Muscle layer of colon (tissue), 2 donors: ENCODE data around the gene PGGHG.
"Not testable (repeated sequence)": the region's sequence is repeated elsewhere in the genome, so short reads cannot be mapped to it uniquely, and the experiment has no call there.

Experiments used
- H3K27ac ChIP-seq: one replicate; pipeline ENCODE4 v1.7.0; 2013; ENCODE audit warnings: low read depth, mild to moderate bottlenecking, low read length, moderate library complexity
- H3K27me3 ChIP-seq, 2 donors: one replicate each; pipeline ENCODE4 v1.7.0; 2013; ENCODE audit warnings: low read length in 2 of 2, mild to moderate bottlenecking in 2 of 2; ENCODE audit not compliant: insufficient read depth in 2 of 2, control insufficient read depth in 1 of 2
- H3K36me3 ChIP-seq: one replicate; pipeline ENCODE4 v1.7.0; 2013; ENCODE audit warnings: mild to moderate bottlenecking, low read length; ENCODE audit not compliant: insufficient read depth
- H3K4me1 ChIP-seq: one replicate; pipeline ENCODE4 v1.7.0; 2013; ENCODE audit warnings: mild to moderate bottlenecking, low read length; ENCODE audit not compliant: insufficient read depth
- H3K4me3 ChIP-seq, 2 donors: one replicate each; pipeline ENCODE4 v1.7.0; 2013; ENCODE audit warnings: low read length in 2 of 2, low read depth in 1 of 2, mild to moderate bottlenecking in 1 of 2, moderate library complexity in 1 of 2
- H3K9ac ChIP-seq: one replicate; pipeline ENCODE4 v1.7.0; 2013; ENCODE audit warnings: low read length
- H3K9me3 ChIP-seq: one replicate; pipeline ENCODE4 v1.7.0; 2013; ENCODE audit warnings: mild to moderate bottlenecking, low read length
- donor health status: abdominal sarcoma.
- donor health status: Adenocarcinoma of cecum.

PGGHG gene

DNA sequence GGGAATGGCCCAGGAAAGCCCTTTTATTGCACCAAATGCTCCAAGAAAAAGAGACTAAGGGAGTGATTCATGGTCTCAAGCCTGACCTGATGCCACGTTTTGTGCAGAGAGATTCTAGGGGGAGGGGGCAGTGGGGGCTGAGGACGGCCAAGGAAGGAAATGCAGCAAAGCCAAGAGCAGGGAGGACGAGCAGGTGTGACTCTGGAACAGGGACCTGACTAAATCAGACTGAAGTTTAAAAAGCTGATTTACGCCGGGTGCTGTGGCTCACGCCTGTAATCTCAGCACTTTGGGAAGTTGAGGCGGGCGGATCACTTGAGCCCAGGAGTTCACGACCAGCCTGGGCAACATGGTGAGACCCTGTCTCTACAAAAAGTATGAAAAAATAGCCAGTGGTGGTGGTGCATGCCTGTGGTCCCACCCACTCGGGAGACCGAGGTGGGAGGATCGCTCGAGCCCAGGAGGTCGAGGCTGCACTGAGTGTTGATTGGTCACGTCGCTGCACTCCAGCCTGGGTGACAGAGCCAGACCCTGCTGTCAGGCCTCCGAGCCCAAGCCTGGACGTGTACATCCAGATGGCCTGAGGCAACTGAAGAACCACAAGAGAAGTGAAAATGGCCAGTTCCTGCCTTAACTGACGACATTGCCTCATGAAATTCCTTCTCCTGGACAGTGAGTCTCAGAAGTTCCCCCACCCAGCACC lies 42.6 kb downstream of the PGGHG start:
- Histone ChIP-seq H3K36me3 (no peaks in the 10 kb centered on the region), H3K4me3 (no peak overlapping the region), H3K27me3 (no peaks in the 10 kb centered on the region), H3K27ac (no peak overlapping the region), H3K9ac (no peak overlapping the region), H3K9me3 (no peaks in the 10 kb centered on the region), H3K4me1 (peaks cover 17% of the 10 kb centered on the region)

DNA sequence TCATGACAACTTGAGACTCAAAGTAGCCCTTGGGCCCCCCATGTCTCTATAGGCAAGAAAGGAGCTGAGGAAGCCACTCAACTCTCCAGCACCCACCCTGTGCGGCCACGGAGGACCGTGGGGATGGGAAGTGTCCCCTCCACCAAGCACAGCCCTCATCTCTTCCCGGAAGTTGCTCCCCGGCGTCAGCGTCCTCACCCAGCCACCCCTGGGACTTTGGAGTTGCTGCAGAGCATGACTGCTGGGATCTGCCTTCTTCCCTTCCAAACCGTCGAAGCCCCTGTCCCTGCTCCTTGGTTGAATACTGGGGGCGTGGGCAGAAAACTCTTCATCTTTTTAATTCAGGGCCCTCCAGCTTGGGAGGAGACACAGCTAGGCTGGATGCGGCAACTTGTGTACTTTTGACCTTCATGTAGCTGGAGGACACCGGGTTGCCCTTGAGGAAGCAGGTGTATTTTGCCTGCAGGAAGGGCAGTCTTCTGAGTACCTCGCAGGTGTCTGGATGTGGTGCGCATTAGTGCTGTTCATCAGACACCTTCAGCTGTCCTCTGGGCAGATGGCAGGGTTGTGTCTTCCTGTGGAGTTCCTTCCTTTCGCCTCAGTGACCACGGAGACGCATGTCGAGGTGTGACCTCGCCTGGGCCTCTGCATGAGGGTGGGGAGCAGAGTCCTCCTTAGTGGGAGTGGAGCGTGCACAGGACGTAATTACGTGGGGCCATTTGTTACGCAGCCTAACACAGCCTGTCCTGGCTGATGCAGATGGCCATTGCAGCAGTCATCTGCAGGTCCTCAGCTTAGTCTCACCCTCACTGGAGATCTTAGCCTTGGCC lies 43.9 kb downstream of the PGGHG start:
- Histone ChIP-seq H3K9ac (no peak overlapping the region), H3K9me3 (no peaks in the 10 kb centered on the region), H3K4me1 (peaks cover 6% of the 10 kb centered on the region), H3K27ac (no peak overlapping the region), H3K36me3 (no peaks in the 10 kb centered on the region), H3K27me3 (no peaks in the 10 kb centered on the region), H3K4me3 (no peak overlapping the region)

DNA sequence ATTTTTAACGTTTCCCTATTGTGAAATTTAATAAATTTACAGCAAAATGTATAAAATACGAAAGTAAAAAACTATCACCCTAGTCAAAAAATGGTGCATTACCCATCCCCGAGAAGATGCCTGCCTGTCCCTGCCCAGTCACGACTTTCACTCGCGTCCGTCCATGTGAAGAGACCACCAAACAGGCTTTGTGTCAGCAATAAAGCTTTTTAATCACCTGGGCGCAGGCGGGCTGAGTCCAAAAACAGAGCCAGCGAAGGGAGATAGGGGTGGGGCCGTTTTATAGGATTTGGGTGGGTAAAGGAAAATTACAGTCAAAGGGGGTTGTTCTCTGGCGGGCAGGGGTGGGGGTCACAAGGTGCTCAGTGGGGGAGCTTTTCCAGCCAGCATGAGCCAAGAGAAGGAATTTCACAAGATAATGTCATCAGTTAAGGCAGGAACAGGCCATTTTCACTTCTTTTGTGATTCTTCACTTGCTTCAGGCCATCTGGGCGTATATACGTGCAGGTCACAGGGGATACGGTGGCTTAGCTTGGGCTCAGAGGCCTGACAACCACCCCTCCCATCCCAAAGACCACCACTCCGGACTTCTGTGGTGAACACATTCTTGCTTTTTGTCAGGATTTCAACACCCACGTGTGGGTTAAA lies 44.8 kb downstream of the PGGHG start:
- not testable (repeated sequence) for H3K9me3 ChIP-seq, H3K27me3 ChIP-seq, H3K4me3 ChIP-seq, H3K36me3 ChIP-seq, H3K4me1 ChIP-seq, H3K9ac ChIP-seq, H3K27ac ChIP-seq

DNA sequence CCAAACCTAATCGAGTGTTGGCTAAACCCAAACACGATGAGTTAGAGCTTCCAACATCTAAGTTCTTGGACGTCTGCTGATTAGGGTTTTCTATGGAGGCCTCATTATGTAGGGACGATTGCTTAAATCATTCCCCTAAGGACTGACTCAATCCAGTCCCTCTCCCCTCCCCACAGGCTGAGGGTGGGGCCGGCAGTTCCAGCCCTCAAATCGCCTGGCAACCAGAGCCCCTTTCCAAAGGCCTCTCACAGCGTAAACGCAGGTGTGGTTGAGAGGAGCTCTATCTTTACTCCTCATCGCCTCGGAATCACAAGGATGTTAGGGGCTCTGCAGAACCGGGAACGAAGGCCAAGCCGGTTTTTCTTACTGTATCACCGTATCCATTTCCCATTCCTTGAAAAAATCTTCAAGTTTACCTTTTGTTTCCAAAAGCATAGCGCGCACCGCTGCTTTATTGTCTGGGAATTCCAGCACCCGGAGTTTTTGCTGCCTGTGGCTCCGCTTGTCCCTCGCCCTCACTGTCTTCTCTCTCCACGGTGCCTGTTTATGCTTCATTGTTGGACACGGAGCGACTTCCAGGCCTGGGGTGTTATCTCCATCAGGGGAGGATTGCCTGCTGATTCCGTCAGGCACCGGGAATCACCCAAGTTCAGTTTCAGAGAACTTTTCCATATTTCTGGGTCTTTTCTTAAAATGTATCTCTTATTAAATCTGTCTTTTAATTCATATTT lies 45.5 kb downstream of the PGGHG start:
- Histone ChIP-seq H3K4me1 (peaks cover 6% of the 10 kb centered on the region), H3K27me3 (no peaks in the 10 kb centered on the region), H3K36me3 (no peaks in the 10 kb centered on the region), H3K9ac (no peak overlapping the region), H3K4me3 (no peak overlapping the region), H3K9me3 (no peaks in the 10 kb centered on the region), H3K27ac (no peak overlapping the region)

DNA sequence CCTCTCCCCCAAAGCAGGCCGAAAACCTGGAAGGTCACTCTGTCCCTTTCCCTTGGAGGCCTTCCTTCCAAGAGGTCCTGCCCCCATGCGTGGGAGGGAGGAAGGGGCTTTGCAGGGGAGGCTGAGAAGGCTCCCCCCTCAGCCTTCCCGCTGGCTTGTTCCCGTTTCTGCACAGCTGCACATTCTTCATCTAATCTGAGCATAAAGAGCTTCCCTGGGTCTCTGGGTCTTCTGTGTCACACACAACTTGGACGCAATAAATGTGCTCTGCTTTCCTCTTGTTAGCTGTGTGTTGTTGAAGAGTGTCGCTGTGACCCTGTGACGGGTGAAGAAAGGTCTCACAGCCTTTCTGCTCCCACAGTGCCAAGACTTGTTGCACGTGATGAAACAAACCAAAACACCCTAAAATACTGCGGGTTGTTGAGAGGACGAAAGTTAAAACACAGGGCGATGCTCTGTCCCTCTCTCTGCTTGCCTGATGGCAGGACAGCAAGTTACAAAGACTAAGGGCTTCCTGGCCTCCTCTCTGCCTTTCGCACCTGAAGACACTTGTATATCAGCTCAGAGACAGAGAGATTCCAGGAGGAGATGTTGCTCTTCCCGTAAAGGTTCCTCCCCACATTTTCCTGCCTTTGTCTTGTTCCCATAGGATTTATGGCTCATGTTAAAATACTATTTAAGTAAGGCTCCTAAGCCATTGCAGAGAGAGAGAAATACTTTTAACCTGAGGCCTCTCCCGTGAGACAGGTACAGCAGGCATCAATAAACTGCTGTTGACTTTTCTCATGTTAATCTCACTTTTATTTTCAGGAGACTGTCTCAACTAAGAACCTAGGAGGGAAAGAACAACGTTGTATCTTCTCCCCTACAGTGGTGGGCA lies 47.1 kb downstream of the PGGHG start:
- peaks cover 6% of the 10 kb centered on the region for H3K4me1 ChIP-seq
- no peaks in the 10 kb centered on the region for H3K36me3 ChIP-seq
- H3K27me3 ChIP-seq: no peaks in the 10 kb centered on the region
- no peaks in the 10 kb centered on the region for H3K9me3 ChIP-seq
- no peak overlapping the region for H3K9ac ChIP-seq
- H3K4me3 ChIP-seq: no peak overlapping the region
- H3K27ac ChIP-seq: no peak overlapping the region

DNA sequence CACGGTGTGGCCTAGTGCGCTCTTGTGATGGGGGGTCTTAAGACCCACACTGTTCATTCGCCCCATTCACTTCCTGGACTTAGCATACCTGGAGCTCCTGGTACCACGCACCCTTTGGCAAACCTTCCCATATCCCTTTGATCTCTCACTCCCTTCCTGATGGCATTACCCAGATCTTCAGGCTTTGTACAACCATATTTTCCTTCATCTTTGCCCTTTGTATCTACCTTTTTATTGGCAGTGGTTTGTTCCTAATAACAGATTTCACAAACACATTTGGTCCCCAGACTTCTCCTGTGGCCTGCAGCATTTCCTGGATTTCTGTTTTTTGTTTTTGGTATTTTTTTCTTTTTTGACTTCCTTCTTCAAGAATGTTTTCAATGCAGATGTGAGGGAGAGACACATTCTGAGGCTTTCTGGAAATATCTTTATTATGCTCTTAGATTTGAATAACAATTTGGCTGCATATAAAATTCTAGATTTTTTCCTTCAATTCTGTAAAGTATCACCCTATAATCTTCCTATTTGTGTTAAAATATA lies 47.8 kb downstream of the PGGHG start:
- H3K27me3 ChIP-seq: no peaks in the 10 kb centered on the region
- no peak overlapping the region for H3K9ac ChIP-seq
- no peak overlapping the region for H3K27ac ChIP-seq
- H3K36me3 ChIP-seq: no peaks in the 10 kb centered on the region
- H3K9me3 ChIP-seq: no peaks in the 10 kb centered on the region
- H3K4me3 ChIP-seq: no peak overlapping the region
- H3K4me1 ChIP-seq: peaks cover 6% of the 10 kb centered on the region

DNA sequence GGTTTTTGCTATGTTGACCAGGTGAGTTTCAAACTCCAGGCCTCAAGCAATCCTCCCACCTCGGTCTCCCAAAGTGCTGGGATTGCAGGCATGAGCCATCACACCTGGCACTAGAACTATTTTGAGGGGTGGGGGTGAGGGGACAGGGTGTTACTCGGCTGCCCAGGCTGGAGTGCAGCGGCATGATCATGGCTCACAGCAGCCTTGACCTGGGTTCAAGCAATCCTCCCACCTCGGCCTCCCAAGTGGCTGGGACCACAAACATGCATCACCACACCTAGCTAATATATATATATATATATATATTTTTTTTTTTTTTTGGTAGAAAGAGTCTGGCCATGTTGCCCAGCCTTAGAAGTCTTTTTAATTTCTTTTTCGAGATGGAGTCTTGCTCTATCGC lies 48.8 kb downstream of the PGGHG start:
- Histone ChIP-seq H3K27ac (no peak overlapping the region), H3K9me3 (no peaks in the 10 kb centered on the region), H3K36me3 (no peaks in the 10 kb centered on the region), H3K9ac (no peak overlapping the region), H3K4me3 (no peak overlapping the region), H3K27me3 (no peaks in the 10 kb centered on the region), H3K4me1 (peaks cover 6% of the 10 kb centered on the region)

DNA sequence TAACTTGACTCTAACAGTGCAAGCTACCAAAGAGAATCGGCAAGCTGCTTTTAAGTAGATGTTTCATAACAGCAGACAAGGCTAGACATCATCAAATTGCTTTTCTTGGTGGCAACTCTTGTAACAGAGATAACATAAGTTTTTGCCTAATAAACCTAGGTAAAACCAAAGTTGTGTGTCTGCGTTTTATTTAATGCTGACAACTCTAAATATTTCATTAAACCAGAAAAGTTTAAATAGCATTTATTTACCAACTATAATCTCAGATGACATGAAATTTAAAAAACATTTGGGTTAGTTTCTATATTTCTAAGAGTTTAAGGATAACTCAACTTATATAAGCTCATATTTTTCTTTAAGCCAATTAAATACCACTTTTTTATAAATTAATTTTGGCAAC lies 51.0 kb downstream of the PGGHG start:
- Histone ChIP-seq H3K36me3 (no peaks in the 10 kb centered on the region), H3K4me1 (peaks cover 6% of the 10 kb centered on the region), H3K27me3 (no peaks in the 10 kb centered on the region), H3K4me3 (no peak overlapping the region), H3K9me3 (no peaks in the 10 kb centered on the region), H3K27ac (no peak overlapping the region), H3K9ac (no peak overlapping the region)

DNA sequence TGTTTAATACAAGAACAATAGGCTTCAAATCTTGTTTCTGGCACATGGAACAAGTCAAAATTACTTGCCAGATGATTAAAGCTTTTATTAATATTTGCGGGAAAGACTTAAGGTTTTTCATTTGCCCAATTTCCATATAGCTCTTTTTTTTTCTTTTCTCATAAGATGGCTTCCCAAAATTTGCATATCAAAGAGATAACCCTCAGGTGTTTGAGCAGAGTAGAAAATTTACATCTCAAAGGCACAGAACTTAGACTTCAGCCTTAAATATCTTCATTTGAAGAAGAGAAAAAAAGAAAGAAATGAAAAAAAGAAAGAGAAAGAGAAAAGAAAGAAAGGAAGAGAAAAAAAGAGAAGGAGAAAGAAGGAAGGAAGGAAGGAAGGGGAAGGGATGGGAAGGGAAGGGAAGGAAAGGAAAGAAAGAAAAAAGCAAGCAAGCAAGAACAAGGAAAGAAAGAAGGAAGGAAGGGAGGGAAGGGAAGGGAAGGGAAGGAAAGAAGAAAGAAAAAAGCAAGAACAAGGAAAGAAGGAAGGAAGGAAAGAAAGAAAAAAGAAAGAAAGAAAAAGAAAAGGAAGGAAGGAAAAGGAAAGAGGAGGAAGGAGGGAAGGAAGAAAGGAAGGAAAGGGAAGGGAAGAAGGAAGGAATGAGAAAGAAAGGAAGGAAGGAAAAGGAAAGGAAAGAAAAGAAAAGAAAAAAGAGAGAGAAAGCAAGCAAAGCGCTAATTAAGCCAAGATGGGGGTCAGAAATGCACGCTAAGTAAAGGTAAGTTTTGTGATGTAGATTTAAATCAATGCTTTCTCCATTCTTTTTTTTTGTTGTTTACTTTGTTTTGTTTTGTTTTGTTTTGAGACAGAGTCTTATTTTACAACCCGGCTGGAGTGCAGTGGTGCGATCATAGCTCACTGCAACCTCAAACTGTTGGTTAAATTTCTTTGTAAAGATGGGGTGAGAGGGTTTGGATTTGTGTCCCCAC lies 51.9 kb downstream of the PGGHG start:
- H3K36me3 ChIP-seq: no peaks in the 10 kb centered on the region
- H3K9me3 ChIP-seq: no peaks in the 10 kb centered on the region
- no peak overlapping the region for H3K9ac ChIP-seq
- no peak overlapping the region for H3K27ac ChIP-seq
- no peak overlapping the region for H3K4me3 ChIP-seq
- no peaks in the 10 kb centered on the region for H3K4me1 ChIP-seq
- H3K27me3 ChIP-seq: no peaks in the 10 kb centered on the region

DNA sequence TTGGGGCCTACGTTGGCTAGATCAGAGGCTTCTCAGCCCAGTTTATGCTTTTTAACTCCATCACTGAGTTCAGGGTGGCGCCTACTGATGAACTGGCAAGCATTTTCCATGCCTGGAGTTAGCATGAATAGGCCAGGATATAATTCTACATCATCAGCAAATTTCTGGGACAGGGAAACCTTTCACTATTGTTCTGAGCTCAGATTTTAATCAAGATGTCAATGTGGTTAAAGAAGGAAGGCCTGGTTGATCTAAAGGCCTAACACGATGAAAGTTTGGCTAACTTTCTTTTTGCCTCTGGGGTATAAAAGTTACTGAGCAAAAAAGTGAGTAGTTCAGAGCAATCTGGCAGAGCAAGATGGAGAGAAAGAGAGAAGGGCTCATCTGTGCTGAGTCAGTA lies 53.4 kb downstream of the PGGHG start:
- Histone ChIP-seq H3K27me3 (no peaks in the 10 kb centered on the region), H3K27ac (no peak overlapping the region), H3K36me3 (no peaks in the 10 kb centered on the region), H3K4me3 (no peak overlapping the region), H3K9me3 (no peaks in the 10 kb centered on the region), H3K9ac (no peak overlapping the region), H3K4me1 (no peaks in the 10 kb centered on the region)
